Stimulated activated CD4-positive, alpha-beta T cell treated with anti-CD3 and anti-CD28 coated beads, Interleukin-2, amount 100 ng/mL, for 4 hours (primary cell): ENCODE data around the gene AGBL5.
A peak's percentile ranks its signal among the peaks of the same experiment; 100 is the strongest.

Experiments used
- DNase-seq: peaks from one replicate; pipeline ENCODE4 v3.0.0-alpha.2; 2020; ENCODE audit warnings: low read depth

AGBL5 gene

GRCh38 chr2:27024812-27025211 is 26.7 kb upstream of the AGBL5 start:
- no peak for DNase-seq

- DNase-seq: no peak
Observed at GRCh38 chr2:27025281-27025800, 26.1 kb upstream of the AGBL5 start.

- DNase-seq: no peak
Observed at GRCh38 chr2:27025861-27026851, 25.3 kb upstream of the AGBL5 start.

GRCh38 chr2:27027211-27027651 is 24.2 kb upstream of the AGBL5 start:
- no peak for DNase-seq

GRCh38 chr2:27029051-27029450 is 22.4 kb upstream of the AGBL5 start:
- DNase-seq: no peak

- peak; percentile 66 for DNase-seq
Observed at GRCh38 chr2:27032495-27033252, 18.8 kb upstream of the AGBL5 start, which contains the start of gene TMEM214. TSS of gene TMEM214 (plus strand) at chr2:27032965. CDS start at chr2:27033016, 51 bp downstream.

GRCh38 chr2:27033253-27033852 is 18.1 kb upstream of the AGBL5 start:
- no peak for DNase-seq

GRCh38 chr2:27038012-27038411 is 13.5 kb upstream of the AGBL5 start:
- no peak for DNase-seq

- no peak for DNase-seq
Observed at GRCh38 chr2:27038631-27039339, 12.7 kb upstream of the AGBL5 start.

- no peak for DNase-seq
Observed at GRCh38 chr2:27039426-27039825, 12.0 kb upstream of the AGBL5 start.

GRCh38 chr2:27039871-27040270 is 11.6 kb upstream of the AGBL5 start:
- DNase-seq: no peak

GRCh38 chr2:27040282-27040681 is 11.2 kb upstream of the AGBL5 start:
- no peak for DNase-seq

GRCh38 chr2:27041752-27042151 is 9.7 kb upstream of the AGBL5 start:
- DNase-seq: no peak

GRCh38 chr2:27042159-27042661 is 9.3 kb upstream of the AGBL5 start:
- no peak for DNase-seq

- DNase-seq: no peak
Observed at GRCh38 chr2:27042985-27043634, 8.4 kb upstream of the AGBL5 start.

GRCh38 chr2:27049422-27050280 is 1.8 kb upstream of the AGBL5 start:
- DNase-seq: peak; percentile 60

GRCh38 chr2:27050281-27050995 is 1.0 kb upstream of the AGBL5 start:
- peak; percentile 82 for DNase-seq

GRCh38 chr2:27051902-27052645 is 606 bp downstream of the AGBL5 start:
- DNase-seq: peak; percentile 31
